Kidney tubule cell (primary cell): Measurements from ENCODE around the gene KIAA0513.

Experiments
- DNase-seq: peaks from one replicate; pipeline ENCODE4 v3.0.0-alpha.2; 2018; ENCODE audit warnings: low spot score

KIAA0513 gene

GRCh38 chr16:85005285-85006069, 22.1 kb upstream of the KIAA0513 start:
- peak; percentile 86 for DNase-seq

DNA sequence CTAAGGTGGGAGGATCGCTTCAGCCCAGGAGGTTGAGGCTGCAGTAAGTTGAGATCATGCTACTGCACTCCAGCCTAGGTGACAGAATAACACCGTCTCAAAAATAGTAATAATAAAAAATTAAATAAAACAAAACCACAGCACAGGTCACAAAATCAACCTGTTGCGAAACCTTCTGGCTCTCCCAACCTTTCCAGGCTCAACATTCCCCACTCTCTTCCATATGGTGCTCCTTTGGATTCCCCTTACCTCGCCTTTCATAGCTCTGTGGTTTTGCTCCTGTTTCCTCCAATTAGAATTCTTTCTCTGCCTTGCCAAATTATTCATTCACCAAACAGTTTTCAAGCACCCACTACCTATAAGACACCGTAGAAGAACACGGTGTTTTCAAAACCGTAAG, 21.0 kb upstream of the KIAA0513 start:
- no peak for DNase-seq

GRCh38 chr16:85007496-85008214, 19.9 kb upstream of the KIAA0513 start:
- no peak for DNase-seq

GRCh38 chr16:85008271-85008670, 19.3 kb upstream of the KIAA0513 start:
- DNase-seq, result no peak

DNA sequence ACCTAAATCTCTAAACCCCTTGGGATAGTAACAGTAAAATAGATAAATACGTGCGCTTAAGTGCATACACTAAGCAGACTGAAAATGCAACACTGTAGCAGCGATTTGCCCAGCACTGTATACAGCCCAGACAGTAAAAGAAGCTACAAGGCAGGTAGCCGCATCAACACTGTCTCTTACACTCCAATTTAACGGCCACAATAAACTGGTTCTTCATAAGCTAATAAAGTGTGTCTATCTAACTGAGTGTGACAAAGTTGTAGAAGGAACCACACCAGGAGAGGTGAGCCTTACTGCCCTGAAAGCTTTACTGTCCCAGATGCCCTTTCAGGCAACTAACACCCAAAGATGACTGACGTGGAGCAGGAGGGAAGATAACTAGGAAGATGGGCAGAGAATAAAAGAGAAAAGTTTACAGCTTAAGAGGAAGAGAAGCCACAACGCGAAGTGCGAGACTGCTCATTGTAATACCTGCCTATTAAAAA, 17.1 kb upstream of the KIAA0513 start:
- DNase-seq, result no peak

- peak; percentile 87 for DNase-seq
Observed at GRCh38 chr16:85010931-85011845, 16.4 kb upstream of the KIAA0513 start, which contains the start of gene ZDHHC7. Gene ZDHHC7, minus strand, starts transcription at chr16:85011535. Its CDS starts 20,917 bp downstream, at chr16:84990618.

- DNase-seq, result no peak
Observed at GRCh38 chr16:85011846-85012284, 15.7 kb upstream of the KIAA0513 start.

- DNase-seq, result peak; percentile 66
Observed at GRCh38 chr16:85014311-85014710, 13.3 kb upstream of the KIAA0513 start.

DNA sequence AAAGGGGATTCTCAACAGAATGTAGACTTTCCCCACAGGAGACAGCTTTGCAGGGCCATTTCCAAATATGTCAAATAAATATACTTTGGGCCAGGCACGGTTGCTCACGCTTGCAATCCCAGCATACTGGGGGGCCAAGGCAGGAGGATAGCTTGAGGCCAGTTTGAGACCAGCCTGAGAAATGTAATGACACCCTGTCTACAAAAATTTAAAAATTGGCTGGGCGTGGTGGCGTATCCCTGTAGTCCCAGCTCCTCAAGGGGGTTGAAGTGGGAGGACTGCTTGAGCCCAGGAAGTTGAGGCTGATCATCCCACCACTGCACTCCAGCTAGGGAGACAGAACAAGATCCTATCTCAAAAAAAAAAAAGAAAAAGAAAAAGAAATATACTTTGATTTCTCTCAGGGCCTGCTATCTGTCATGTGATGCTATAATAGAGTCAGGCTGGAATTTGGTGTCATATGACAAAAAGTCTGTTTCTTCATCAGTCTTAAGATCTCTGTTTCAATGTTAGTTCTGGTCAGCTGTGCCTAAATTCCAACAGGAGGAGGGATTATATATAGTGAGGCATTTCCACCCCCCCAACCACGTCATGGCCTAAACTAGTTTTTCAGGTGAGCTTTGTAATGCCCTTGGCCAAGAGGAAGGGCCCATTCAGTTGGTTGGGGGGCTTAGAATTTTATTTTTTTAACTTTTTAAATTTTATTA, 12.0 kb upstream of the KIAA0513 start:
- DNase-seq, result peak; percentile 29

- peak; percentile 66 for DNase-seq
Observed at GRCh38 chr16:85017151-85017550, 10.4 kb upstream of the KIAA0513 start.

- DNase-seq, result peak; percentile 25
Observed at GRCh38 chr16:85017633-85018032, 10.0 kb upstream of the KIAA0513 start.

- DNase-seq, result peak; percentile 100
Observed at GRCh38 chr16:85018529-85019236, 8.9 kb upstream of the KIAA0513 start.

GRCh38 chr16:85019659-85020245, 7.8 kb upstream of the KIAA0513 start:
- peak; percentile 43 for DNase-seq

GRCh38 chr16:85025781-85026653, 1.6 kb upstream of the KIAA0513 start:
- DNase-seq, result peak; percentile 15

DNA sequence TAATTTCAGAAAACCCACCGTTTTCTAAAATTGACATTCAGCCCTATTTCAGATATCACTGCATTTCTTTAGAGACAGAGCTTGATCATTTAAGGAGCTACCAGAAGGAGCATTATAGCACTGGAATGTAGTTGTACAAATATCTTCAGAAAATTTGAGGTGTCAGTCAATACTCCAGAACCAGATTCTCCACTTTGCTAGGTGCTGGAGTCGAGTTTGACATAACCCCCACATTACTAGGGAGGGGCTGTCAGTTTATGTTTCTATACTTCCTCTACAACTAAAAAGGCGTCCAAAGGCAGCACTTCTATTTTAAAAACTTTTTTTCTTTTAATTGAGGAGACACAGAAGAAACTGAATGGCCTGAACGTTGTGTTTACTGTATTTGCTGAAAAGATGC, 892 bp upstream of the KIAA0513 start:
- no peak for DNase-seq

DNA sequence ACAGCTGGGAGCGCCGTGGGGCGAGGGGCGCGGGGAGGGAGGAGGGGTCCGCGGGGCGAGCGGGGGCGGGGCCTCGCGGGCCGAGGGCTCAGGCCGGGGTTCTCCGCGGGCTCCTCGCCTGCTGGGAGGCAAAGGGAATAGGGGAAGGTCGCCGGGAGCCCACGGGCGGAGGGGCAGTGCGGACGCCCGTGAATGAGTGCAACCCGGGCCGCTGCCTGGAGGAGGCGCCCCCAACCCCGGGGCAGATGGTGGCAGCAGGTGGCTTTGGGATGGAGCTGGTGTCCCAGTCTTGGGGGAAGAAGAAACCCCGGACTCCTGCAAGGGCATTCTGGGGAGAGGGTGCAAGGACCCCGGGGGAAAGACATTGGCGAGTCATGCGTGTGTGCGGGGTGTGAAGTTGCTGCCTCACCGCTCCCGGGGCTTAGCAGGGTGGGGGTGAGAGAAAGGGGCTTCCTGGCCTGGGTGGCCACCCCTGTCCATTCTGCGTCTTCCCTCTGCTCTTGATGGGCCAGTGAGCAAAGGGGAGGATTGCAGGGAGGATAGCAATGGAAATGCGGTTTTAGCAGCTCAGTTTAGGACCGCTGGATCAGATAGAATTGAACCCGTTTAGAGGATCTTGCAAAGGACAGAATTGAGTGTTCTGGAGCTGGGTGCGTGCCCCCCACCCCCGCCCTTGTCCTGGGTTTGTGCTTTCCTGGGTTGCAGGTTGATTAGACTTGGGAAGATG, 526 bp downstream of the KIAA0513 start:
- no peak for DNase-seq

DNA sequence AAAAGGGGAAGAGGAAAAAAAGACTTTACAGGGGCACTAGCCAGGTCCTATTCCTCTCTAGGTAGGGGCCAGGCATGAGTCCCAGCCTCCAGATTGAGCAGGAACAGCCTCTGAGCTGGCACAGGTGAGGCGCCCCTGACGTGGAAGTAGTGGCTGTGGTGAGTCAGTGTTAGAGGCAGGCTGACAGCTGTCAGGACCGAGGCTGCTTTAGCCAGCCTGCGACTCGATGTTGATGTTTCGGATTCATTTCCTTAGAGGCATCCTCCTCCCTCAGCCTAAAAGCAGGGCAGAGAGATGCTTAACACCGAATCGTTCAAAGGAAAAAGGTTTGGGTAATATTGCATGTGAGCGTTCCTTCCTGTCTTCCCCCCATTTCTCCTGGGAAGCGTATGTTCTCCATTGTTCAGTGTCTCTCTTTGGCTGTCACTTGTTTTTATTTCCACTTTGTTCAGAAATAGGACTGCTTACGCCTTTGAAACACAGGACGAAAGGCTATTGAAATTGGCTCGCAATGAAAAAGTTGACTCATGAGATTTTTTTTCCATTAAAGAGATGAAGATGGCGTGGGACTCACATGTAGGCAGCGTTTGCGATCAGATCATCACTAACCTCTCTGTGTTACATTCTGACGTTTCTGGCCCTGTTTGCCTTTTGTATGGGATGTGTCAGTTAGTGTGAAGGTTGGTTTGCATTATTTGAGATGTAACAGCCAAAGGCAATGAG, 1.3 kb downstream of the KIAA0513 start:
- DNase-seq, result peak; percentile 83

DNA sequence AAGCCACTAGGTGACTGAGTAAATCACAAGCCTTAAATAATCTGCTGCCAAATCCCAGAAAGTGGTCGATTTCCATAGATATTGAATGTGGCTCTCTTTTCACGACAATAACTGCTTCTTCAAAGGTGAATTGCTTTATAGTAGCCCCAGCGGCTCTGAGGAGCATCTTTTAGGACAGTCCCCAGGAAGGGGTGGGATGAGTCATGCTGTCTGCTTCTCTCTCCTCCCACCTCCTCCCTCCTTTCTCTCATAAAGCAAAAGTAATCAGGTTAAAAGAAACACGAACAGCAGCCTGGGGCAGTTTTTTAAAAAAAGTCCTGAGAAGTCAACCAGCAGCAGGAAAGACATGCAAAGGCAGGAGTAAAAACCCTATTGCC, 1.8 kb downstream of the KIAA0513 start:
- peak; percentile 37 for DNase-seq
